Left cardiac atrium (tissue), 4 donors: ENCODE data around the gene KRT33B. TPM values are rescaled to one million over a fixed set of nuclear protein-coding genes. Genes with fewer than 3 reads are reported as not detected.
"Not testable (repeated sequence)": the region's sequence is repeated elsewhere in the genome, so short reads cannot be mapped to it uniquely, and the experiment has no call there.

Experiments used
- ATAC-seq, 2 donors: fragments of 200-7000 bp; cut with Tn5 transposase; one replicate each; pipeline ENCODE4 v1.9.1; 2020; ENCODE audit warnings: mild to moderate bottlenecking in 2 of 2, moderate library complexity in 2 of 2
- DNase-seq: peaks from one replicate; pipeline ENCODE4 v3.0.0-alpha.2; 2020
- intact Hi-C, 2 donors: fragments of 100-400 bp; cut with DNase I; formaldehyde crosslinking; loops; one replicate each; pipeline versions ENCODE4 v1.14.1 to v1.15.1; 2022 to 2023
- total RNA-seq, 2 donors: library from RNA; stranded (reverse); fragmentation: NEBNext Ultra II Directional; extraction: Animal tissue kit (Norgen Biotek cat#: 25700); gene quantifications; one replicate each; pipeline ENCODE4 v1.2.1, GENCODE V29; 2021
- donor health status: DM: no; HTN: yes; CAD: no.
- donor health status: DM: no; HTN: yes; CAD: no; lungs with severe emphysema.
- donor health status: DM: yes; HTN: yes; CAD: no.
- donor health status: Dilated cardiomyopathy.

KRT33B gene
- total RNA-seq, 2 donors from 2014 or later, result not detected

- DNase-seq (no peak), ATAC-seq (no peak)
- intact Hi-C loops, result no loop called here
Observed at GRCh38 chr17:41352597-41353366, 16.8 kb downstream of the KRT33B start.

GRCh38 chr17:41351177-41351576, 18.4 kb downstream of the KRT33B start:
- intact Hi-C loops, result no loop called here
- DNase-seq (no peak), ATAC-seq (no peak)

- DNase-seq, ATAC-seq, intact Hi-C loops: not testable (repeated sequence)
Observed at GRCh38 chr17:41350381-41350878, 19.2 kb downstream of the KRT33B start, which contains the start of gene KRT33A. Gene KRT33A, minus strand, starts transcription at chr17:41350828. Its CDS starts 61 bp downstream, at chr17:41350767.

- intact Hi-C loops, result no loop called here
- DNase-seq (no peak), ATAC-seq (no peak)
Observed at GRCh38 chr17:41347869-41348760, 21.5 kb downstream of the KRT33B start.

- intact Hi-C loops, DNase-seq, ATAC-seq: not testable (repeated sequence)
Observed at GRCh38 chr17:41346421-41346820, 23.2 kb downstream of the KRT33B start.

GRCh38 chr17:41345992-41346391, 23.6 kb downstream of the KRT33B start:
- DNase-seq, result no peak
- intact Hi-C loops, result no loop called here
- no peak for ATAC-seq

GRCh38 chr17:41343029-41343428, 26.6 kb downstream of the KRT33B start:
- no peak for ATAC-seq
- intact Hi-C loops, result no loop called here
- DNase-seq, result no peak

GRCh38 chr17:41340934-41341861, 28.4 kb downstream of the KRT33B start:
- ATAC-seq (no peak), DNase-seq (no peak)
- intact Hi-C loops, result no loop called here

GRCh38 chr17:41340494-41340893, 29.1 kb downstream of the KRT33B start:
- intact Hi-C loops, result no loop called here
- ATAC-seq (no peak), DNase-seq (no peak)

- intact Hi-C loops, result no loop called here
- ATAC-seq, result no peak
Observed at GRCh38 chr17:41339571-41340172, 29.9 kb downstream of the KRT33B start.

GRCh38 chr17:41338961-41339485, 30.6 kb downstream of the KRT33B start:
- DNase-seq (no peak), ATAC-seq (peak in 1 of 2 donors; percentile 38)
- intact Hi-C loops, result no loop called here

More at GRCh38 chr17:41339571-41340172, 29.9 kb downstream of the KRT33B start:
- no peak for DNase-seq

GRCh38 chr17:41335747-41336146, 33.9 kb downstream of the KRT33B start:
- ATAC-seq (no peak), DNase-seq (no peak)
- intact Hi-C loops, result no loop called here

GRCh38 chr17:41334385-41335305, 35.0 kb downstream of the KRT33B start:
- ATAC-seq (no peak), DNase-seq (no peak)
- intact Hi-C loops, result no loop called here

- DNase-seq (no peak), ATAC-seq (no peak)
- intact Hi-C loops, result no loop called here
Observed at GRCh38 chr17:41333836-41334235, 35.8 kb downstream of the KRT33B start.

- intact Hi-C loops, result no loop called here
Observed at GRCh38 chr17:41333098-41333497, 36.5 kb downstream of the KRT33B start.

GRCh38 chr17:41332239-41332638, 37.4 kb downstream of the KRT33B start:
- no peak for DNase-seq
- intact Hi-C loops, result no loop called here
- ATAC-seq, result no peak

More at GRCh38 chr17:41333098-41333497, 36.5 kb downstream of the KRT33B start:
- ATAC-seq (no peak), DNase-seq (no peak)

- DNase-seq (no peak), ATAC-seq (no peak)
- intact Hi-C loops, result no loop called here
Observed at GRCh38 chr17:41331606-41332005, 38.0 kb downstream of the KRT33B start.
